Body of pancreas (tissue), 4 donors: Measurements from ENCODE around the gene RFX8.

Experiments used
- POLR2A ChIP-seq, 3 donors: fragments of 450-650 bp; IDR thresholded peaks; one replicate each; pipeline ENCODE4 v1.6.1; 2016; ENCODE audit warnings: antibody characterized with exemption in 3 of 3, mild to moderate bottlenecking in 2 of 3
- TF ChIP-seq, protein P1 (sequence below), 7 experiments: fragments of 450-650 bp in 4 of 7; fragments of 200-600 bp in 3 of 7; sonication (generic) in 3 of 7; IDR thresholded peaks; one replicate each; pipeline ENCODE4 v1.5.1; 2016 to 2019; ENCODE audit warnings: antibody characterized with exemption in 7 of 7

GRCh38 chr2:101387151-101387834 is 87.6 kb downstream of the RFX8 start, which contains the start of gene CREG2:
- TF ChIP-seq POLR2A (IDR thresholded peaks at IDR 0.05), result no peak
- TF ChIP-seq, protein P1, sequence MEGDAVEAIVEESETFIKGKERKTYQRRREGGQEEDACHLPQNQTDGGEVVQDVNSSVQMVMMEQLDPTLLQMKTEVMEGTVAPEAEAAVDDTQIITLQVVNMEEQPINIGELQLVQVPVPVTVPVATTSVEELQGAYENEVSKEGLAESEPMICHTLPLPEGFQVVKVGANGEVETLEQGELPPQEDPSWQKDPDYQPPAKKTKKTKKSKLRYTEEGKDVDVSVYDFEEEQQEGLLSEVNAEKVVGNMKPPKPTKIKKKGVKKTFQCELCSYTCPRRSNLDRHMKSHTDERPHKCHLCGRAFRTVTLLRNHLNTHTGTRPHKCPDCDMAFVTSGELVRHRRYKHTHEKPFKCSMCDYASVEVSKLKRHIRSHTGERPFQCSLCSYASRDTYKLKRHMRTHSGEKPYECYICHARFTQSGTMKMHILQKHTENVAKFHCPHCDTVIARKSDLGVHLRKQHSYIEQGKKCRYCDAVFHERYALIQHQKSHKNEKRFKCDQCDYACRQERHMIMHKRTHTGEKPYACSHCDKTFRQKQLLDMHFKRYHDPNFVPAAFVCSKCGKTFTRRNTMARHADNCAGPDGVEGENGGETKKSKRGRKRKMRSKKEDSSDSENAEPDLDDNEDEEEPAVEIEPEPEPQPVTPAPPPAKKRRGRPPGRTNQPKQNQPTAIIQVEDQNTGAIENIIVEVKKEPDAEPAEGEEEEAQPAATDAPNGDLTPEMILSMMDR (IDR thresholded peaks at IDR 0.05), result peak; percentile 33 to 75 (median 49)
